Karpas-422 (cell line): Measurements from ENCODE around the gene PLPP3. TPM values are rescaled to one million over a fixed set of nuclear protein-coding genes. Genes with fewer than 3 reads are reported as not detected.

Source experiments
- DNase-seq: peaks from one replicate; pipeline ENCODE4 v3.0.0-alpha.2; 2015
- H2AFZ ChIP-seq: fragments of 200-600 bp; sonication (generic); 2 replicates; pipeline ENCODE4 v1.6.1; 2014; ENCODE audit warnings: antibody characterized with exemption, low read length, mixed read lengths
- H3K27ac ChIP-seq: fragments of 200-600 bp; sonication (generic); 2 replicates; pipeline ENCODE4 v1.5.1; 2014; ENCODE audit warnings: mild to moderate bottlenecking, low read length, moderate library complexity
- H3K27me3 ChIP-seq: fragments of 200-600 bp; sonication (generic); 2 replicates; pipeline ENCODE4 v1.6.1; 2014; ENCODE audit warnings: low read length, mixed read lengths
- H3K36me3 ChIP-seq: fragments of 200-600 bp; sonication (generic); 2 replicates; pipeline ENCODE4 v1.6.1; 2014; ENCODE audit warnings: low read length, mixed read lengths; ENCODE audit not compliant: insufficient read depth
- H3K4me1 ChIP-seq: fragments of 200-600 bp; sonication (generic); 2 replicates; pipeline ENCODE4 v1.6.1; 2014; ENCODE audit warnings: mild to moderate bottlenecking, low read length, mixed read lengths
- H3K4me2 ChIP-seq: fragments of 200-600 bp; sonication (generic); 2 replicates; pipeline ENCODE4 v1.6.1; 2014; ENCODE audit warnings: low read length, low read depth, mild to moderate bottlenecking; ENCODE audit not compliant: poor library complexity, severe bottlenecking
- H3K4me3 ChIP-seq: fragments of 200-600 bp; sonication (generic); 2 replicates; pipeline ENCODE4 v1.5.1; 2014; ENCODE audit warnings: mild to moderate bottlenecking, antibody characterized with exemption, low read length, mixed read lengths
- H3K79me2 ChIP-seq: fragments of 200-600 bp; sonication (generic); 2 replicates; pipeline ENCODE4 v1.6.1; 2014; ENCODE audit warnings: mild to moderate bottlenecking, low read length, mixed read lengths
- H3K9ac ChIP-seq: fragments of 200-600 bp; sonication (generic); 2 replicates; pipeline ENCODE4 v1.6.0; 2014; ENCODE audit warnings: low read length
- H3K9me2 ChIP-seq: fragments of 200-600 bp; sonication (generic), shearing (Covaris generic); replicated peaks from 2 replicates; pipeline ENCODE4 v1.6.0; 2014; ENCODE audit warnings: mild to moderate bottlenecking, low read length, moderate library complexity; ENCODE audit not compliant: insufficient read depth
- H3K9me3 ChIP-seq: fragments of 300-700, 200-600 bp; sonication (generic); 2 replicates; pipeline ENCODE4 v1.6.1; 2014; ENCODE audit warnings: low read length, mixed read lengths
- H4K20me1 ChIP-seq: fragments of 200-600 bp; sonication (generic); 2 replicates; pipeline ENCODE4 v1.6.1; 2014; ENCODE audit warnings: mild to moderate bottlenecking, antibody characterized with exemption, low read length, low read depth; ENCODE audit not compliant: insufficient read depth
- total RNA-seq: library from RNA; depleted of rRNA; stranded (reverse); fragments of >200 nt; shearing (Covaris generic); gene quantifications from 2 replicates; pipeline ENCODE4 v1.2.3, GENCODE V29; 2014; ENCODE audit warnings: low replicate concordance

PLPP3 gene
- total RNA-seq, 1 experiment from 2014 or later, result 11.3 TPM

DNA sequence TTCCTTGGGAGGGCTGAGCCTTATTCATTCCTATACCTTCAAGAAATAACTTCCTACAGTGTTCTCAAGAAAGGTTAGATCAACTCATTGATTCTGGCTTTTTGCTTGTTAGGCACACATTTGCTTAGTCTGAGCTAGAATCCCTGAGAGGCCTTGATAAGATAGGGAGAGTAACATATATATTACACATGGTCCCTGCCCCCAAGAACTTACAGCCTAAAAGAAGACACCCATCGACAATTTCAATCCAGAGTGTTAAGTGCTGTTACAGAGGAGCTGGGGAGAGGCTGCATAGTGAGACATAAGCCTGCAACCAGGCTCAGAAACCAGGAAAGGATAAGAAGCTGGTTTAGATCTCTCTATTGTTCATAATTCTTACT lies 68.7 kb downstream of the PLPP3 start:
- H3K4me3 ChIP-seq, result no peak overlapping the region
- H3K27ac ChIP-seq, result no peak overlapping the region
- H4K20me1 ChIP-seq, result no peaks in the 10 kb centered on the region
- H3K9me2 ChIP-seq, result no peaks in the 10 kb centered on the region
- H2AFZ ChIP-seq, result no peak overlapping the region
- peaks cover 23% of the 10 kb centered on the region for H3K79me2 ChIP-seq
- H3K36me3 ChIP-seq, result peaks cover 28% of the 10 kb centered on the region
- H3K9ac ChIP-seq, result no peak overlapping the region
- H3K4me2 ChIP-seq, result no peak overlapping the region
- H3K27me3 ChIP-seq, result no peaks in the 10 kb centered on the region
- H3K4me1 ChIP-seq, result peaks cover 52% of the 10 kb centered on the region
- no peaks in the 10 kb centered on the region for H3K9me3 ChIP-seq
- DNase-seq, result no peak

DNA sequence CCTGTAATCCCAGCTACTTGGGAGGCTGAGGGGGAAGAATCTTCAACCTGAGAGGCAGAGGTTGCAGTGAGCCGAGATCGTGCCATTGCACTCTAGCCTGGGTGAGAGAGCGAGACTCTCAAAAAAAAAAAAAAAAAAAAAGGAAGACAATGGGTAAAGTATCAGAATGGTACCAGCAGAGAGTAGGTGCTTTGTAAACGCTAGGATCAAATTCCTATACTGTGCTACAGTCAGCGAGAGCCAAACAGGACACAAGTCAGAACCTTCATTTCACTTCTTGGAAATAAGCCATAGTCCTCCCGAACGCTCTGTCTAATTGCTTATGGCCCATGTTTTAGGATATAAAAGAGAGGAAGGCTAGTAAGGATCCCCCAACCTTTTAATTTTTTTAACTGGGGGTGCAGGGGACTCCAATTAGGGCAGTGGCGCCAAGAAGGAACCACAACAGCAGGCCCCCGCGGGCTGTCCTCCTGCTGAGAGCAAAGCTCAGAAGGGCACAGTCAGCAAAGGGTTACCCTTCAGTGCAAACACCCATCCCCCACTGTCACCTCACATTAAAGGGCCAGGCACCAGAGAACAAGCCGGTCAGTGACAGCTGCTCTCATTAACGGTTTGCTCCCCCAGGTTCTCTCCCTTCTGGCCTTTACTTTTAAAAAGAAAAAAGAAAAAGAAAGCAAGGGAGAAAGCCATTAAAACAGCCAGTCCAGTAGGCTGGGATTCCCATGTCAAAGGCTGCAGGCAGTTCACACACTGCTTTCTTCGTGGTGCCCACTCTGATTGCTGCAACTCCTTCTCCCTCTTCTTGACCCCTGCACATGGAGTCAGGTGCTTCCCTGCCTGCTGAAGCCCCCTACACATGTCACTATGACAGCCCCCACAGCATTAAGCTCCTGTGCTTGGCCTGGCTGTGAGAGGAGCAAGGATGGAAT lies 69.4 kb downstream of the PLPP3 start:
- Histone ChIP-seq H2AFZ (no peak overlapping the region), H3K79me2 (peaks cover 21% of the 10 kb centered on the region; the same call in 1 of the 2 replicates)

DNA sequence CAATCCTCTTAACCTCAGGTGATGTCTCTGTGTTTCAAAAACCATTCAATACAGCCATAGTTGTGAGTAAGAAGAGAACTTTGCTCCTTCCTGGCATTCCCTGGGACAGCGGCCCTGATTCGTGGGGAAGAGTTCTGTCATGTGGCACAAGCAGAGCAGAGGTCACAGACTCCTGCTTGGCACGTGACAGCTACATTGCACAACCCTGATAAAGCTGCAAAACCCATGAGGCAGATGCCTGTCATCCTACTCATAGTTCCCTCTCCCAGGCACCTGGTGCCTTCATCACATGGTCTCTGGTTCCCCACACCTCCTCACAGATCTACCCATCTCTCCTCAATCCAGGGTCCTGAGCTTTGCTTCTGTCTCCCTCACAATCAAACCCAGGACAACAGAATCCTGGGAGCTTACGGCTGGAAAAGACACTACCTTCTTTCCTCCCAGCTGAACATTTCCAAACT lies 70.8 kb downstream of the PLPP3 start:
- Histone ChIP-seq H2AFZ (no peak overlapping the region), H3K4me3 (no peak overlapping the region), H3K4me1 (peaks cover 32% of the 10 kb centered on the region), H3K9ac (no peak overlapping the region), H3K9me3 (no peaks in the 10 kb centered on the region), H3K27ac (no peak overlapping the region), H3K27me3 (no peaks in the 10 kb centered on the region), H3K79me2 (peaks cover 20% of the 10 kb centered on the region; the same call in 1 of the 2 replicates), H3K4me2 (no peak overlapping the region), H3K9me2 (no peaks in the 10 kb centered on the region), H3K36me3 (peaks cover 28% of the 10 kb centered on the region), H4K20me1 (no peaks in the 10 kb centered on the region)
- no peak for DNase-seq

More for the DNA sequence above, 69.4 kb downstream of the PLPP3 start:
- H3K9me3 ChIP-seq, result no peaks in the 10 kb centered on the region
- H3K4me3 ChIP-seq, result no peak overlapping the region
- H3K36me3 ChIP-seq, result peaks cover 28% of the 10 kb centered on the region
- no peak for DNase-seq
- no peak overlapping the region for H3K27ac ChIP-seq
- H3K9ac ChIP-seq, result no peak overlapping the region
- H3K4me2 ChIP-seq, result no peak overlapping the region
- no peaks in the 10 kb centered on the region for H3K27me3 ChIP-seq
- H4K20me1 ChIP-seq, result no peaks in the 10 kb centered on the region
- H3K9me2 ChIP-seq, result no peaks in the 10 kb centered on the region
- peaks cover 45% of the 10 kb centered on the region for H3K4me1 ChIP-seq

DNA sequence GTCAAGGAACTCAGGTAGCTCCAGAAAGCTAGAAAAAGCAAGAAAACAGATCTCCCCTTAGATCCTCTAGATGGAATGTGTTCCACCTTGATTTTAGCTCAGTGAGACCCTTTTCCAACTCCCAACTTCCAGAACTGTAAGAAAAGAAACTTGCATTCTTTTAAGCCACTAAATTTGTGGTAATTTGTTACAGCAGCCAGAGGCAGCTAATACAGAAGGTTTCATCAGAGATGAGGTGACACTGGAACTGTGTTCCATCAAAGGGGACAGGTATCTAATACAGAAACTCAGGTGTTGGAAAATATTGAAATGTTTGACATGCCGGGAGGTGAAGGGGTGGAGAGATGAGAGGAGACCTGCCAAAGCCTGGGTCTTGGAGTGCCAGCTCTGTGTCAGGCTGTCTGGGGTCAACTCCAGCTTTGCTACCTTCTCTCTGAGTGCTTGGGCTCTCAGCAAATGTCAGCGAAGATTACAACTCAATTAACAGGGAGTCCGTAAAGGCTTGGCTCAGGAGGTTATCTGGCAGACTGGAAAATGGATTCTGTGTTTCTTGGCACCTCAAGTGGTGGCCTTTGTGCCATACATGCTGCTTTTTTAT lies 71.3 kb downstream of the PLPP3 start:
- no peak overlapping the region for H3K9ac ChIP-seq
- H3K9me3 ChIP-seq, result no peaks in the 10 kb centered on the region
- H4K20me1 ChIP-seq, result no peaks in the 10 kb centered on the region
- no peak overlapping the region for H3K4me3 ChIP-seq
- no peaks in the 10 kb centered on the region for H3K27me3 ChIP-seq
- DNase-seq, result no peak
- H3K36me3 ChIP-seq, result peaks cover 28% of the 10 kb centered on the region
- no peaks in the 10 kb centered on the region for H3K9me2 ChIP-seq
- no peak overlapping the region for H3K27ac ChIP-seq
- H3K4me1 ChIP-seq, result peaks cover 27% of the 10 kb centered on the region
- peaks cover 20% of the 10 kb centered on the region; the same call in 1 of the 2 replicates for H3K79me2 ChIP-seq
- no peak overlapping the region for H2AFZ ChIP-seq
- H3K4me2 ChIP-seq, result no peak overlapping the region

DNA sequence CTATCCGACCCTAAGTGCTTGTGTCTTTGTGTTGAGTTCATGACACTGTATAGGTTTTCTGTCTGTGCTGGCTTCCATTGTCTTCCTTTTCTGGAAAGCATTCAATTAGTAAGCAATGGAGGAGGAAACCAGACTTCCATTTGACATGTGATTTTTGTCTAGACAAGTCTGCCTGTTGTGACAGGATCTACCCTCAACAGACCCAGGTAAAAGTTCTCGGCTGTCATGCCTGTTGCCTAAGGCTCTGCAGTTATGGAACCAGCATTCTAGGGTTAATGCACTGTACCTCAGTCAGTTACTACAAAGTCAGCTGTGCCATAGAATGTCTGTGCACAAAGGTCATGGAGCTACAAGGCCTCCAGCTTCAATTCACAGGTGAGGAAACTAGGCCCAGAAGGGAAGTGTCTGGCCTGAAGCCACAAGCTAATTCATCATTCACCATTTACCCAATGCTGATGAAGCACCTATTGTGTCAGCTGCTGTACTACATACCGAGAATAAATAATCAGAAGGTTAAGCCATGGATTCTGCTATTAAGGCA lies 72.3 kb downstream of the PLPP3 start:
- Histone ChIP-seq H3K9me2 (peaks cover 3% of the 10 kb centered on the region; the same call in 1 of the 2 replicates), H2AFZ (no peak overlapping the region), H3K9me3 (no peaks in the 10 kb centered on the region), H3K4me3 (no peak overlapping the region), H3K9ac (no peak overlapping the region), H3K4me1 (peaks cover 17% of the 10 kb centered on the region), H3K4me2 (no peak overlapping the region), H3K27ac (no peak overlapping the region), H3K27me3 (no peaks in the 10 kb centered on the region), H4K20me1 (no peaks in the 10 kb centered on the region), H3K79me2 (peaks cover 26% of the 10 kb centered on the region), H3K36me3 (peaks cover 28% of the 10 kb centered on the region)
- no peak for DNase-seq

DNA sequence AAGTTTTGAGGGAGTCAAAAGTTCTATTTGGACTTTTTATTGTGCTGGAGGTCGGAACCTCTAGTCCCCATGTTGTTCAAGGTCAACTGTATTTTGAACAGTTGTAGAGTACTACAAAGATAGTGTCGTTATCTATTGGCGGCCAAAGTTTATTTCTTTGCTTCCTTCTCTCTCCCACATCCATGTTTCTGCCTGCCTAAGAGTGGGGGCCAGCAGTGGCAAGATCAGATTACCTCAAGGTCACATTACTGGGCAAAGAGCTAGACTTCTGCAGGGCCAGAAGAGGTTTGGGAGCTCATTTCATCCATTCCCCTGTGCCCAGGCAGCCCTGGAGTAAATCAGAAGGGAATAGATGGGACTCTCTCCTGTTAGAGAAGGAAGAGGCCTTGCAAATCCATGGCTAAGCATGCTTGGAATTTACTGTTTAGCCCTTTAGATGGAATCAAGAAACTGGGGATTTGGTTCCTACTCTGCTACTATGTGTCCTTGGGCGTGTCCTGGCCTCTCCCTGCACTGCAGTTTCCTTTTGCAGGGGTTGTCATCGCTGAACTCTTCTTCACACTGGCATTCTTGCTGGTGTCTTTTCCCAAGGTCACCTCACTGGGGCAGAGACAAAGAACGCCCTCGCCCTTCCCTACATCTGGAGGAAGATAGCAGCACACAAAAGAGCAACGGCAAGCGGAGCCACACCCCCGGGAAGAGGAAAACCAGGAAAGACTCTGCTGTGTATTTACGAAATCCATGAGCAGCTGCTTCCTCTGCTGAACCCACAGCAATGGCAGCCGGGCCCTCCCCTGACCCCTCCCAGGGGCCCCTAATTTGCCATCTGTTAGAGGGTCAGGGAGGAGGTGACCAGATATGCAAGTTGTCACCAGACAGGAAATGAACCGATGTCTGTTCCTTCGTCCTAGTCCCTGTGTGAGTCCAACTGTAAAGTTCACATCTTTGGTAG lies 73.3 kb downstream of the PLPP3 start:
- Histone ChIP-seq H3K9ac (no peak overlapping the region), H3K36me3 (peaks cover 22% of the 10 kb centered on the region), H3K4me3 (no peak overlapping the region), H3K4me1 (peaks cover 8% of the 10 kb centered on the region; the same call in 1 of the 2 replicates), H2AFZ (no peak overlapping the region), H3K9me2 (peaks cover 3% of the 10 kb centered on the region; the same call in 1 of the 2 replicates), H3K4me2 (no peak overlapping the region), H4K20me1 (no peaks in the 10 kb centered on the region), H3K79me2 (peaks cover 32% of the 10 kb centered on the region), H3K27ac (no peak overlapping the region), H3K9me3 (no peaks in the 10 kb centered on the region), H3K27me3 (no peaks in the 10 kb centered on the region)
- no peak for DNase-seq

DNA sequence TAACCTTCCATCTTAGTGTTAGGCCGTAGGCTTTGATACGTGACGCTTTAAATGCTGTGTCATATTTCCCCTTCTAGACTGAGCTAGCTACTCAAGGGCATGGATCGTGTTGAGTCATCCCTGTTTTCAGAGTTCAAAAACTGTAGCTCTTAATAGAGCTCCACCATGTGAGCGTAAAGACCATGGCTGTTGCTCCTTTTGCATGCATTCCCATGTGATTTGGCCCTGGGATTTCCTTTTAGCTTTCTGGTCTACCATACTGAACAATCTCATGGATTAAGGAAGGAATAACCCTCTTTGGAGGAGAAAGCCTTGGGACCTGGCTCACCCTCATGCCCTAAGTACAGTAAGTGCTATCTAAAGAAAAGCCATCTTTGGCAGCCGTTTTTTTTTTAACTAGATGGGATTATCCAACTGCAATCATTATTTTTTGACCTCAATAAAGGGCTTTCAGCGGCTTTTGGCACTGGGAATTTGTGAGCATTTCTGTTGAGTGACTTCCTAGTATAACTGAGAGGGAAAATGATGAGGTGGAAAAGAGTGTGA lies 76.6 kb downstream of the PLPP3 start:
- Histone ChIP-seq H3K4me3 (no peak overlapping the region), H3K9ac (no peak overlapping the region), H3K4me2 (no peak overlapping the region), H3K79me2 (peaks cover 44% of the 10 kb centered on the region), H2AFZ (no peak overlapping the region), H3K9me2 (peaks cover 3% of the 10 kb centered on the region; the same call in 1 of the 2 replicates), H3K36me3 (peaks cover 15% of the 10 kb centered on the region), H3K27ac (no peak overlapping the region), H3K27me3 (no peaks in the 10 kb centered on the region), H4K20me1 (no peaks in the 10 kb centered on the region), H3K4me1 (no peaks in the 10 kb centered on the region), H3K9me3 (no peaks in the 10 kb centered on the region)
- no peak for DNase-seq
